ENCODE results near the gene ZFPM1.
"Not testable (repeated sequence)": the region's sequence is repeated elsewhere in the genome, so short reads cannot be mapped to it uniquely, and the experiment has no call there.

GRCh38 chr16:88518411-88519111 is 65.5 kb downstream of the ZFPM1 start:
- TF ChIP-seq, protein P1, sequence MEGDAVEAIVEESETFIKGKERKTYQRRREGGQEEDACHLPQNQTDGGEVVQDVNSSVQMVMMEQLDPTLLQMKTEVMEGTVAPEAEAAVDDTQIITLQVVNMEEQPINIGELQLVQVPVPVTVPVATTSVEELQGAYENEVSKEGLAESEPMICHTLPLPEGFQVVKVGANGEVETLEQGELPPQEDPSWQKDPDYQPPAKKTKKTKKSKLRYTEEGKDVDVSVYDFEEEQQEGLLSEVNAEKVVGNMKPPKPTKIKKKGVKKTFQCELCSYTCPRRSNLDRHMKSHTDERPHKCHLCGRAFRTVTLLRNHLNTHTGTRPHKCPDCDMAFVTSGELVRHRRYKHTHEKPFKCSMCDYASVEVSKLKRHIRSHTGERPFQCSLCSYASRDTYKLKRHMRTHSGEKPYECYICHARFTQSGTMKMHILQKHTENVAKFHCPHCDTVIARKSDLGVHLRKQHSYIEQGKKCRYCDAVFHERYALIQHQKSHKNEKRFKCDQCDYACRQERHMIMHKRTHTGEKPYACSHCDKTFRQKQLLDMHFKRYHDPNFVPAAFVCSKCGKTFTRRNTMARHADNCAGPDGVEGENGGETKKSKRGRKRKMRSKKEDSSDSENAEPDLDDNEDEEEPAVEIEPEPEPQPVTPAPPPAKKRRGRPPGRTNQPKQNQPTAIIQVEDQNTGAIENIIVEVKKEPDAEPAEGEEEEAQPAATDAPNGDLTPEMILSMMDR (IDR thresholded peaks at IDR 0.05 in 4 of 5, conservative IDR thresholded peaks at IDR 0.05 in 1 of 5): not testable (repeated sequence)
- TF ChIP-seq POLR2A (IDR thresholded peaks at IDR 0.05): not testable (repeated sequence)
